Right atrium auricular region (tissue), 2 donors: ENCODE results near the gene TBC1D5. TPM values are rescaled to one million over a fixed set of nuclear protein-coding genes. Genes with fewer than 3 reads are reported as not detected.
"Not testable (repeated sequence)": the region's sequence is repeated elsewhere in the genome, so short reads cannot be mapped to it uniquely, and the experiment has no call there.

Experiments
- DNase-seq: peaks from one replicate; pipeline ENCODE4 v3.0.0-alpha.2; 2019; ENCODE audit warnings: low spot score
- H3K27ac ChIP-seq, 2 donors: fragments of 200-600 bp; sonication (generic); 1 replicate in 1 of 2; 2 replicates in 1 of 2; pipeline ENCODE4 v1.5.1; 2016 to 2019
- H3K27me3 ChIP-seq, 2 donors: fragments of 200-600 bp; sonication (generic); one replicate each; pipeline versions ENCODE4 v1.5.1 to v1.6.0; 2017 to 2019
- H3K36me3 ChIP-seq: fragments of 200-600 bp; sonication (generic); one replicate; pipeline ENCODE4 v1.5.1; 2016
- H3K4me1 ChIP-seq, 2 donors: fragments of 200-600 bp; sonication (generic); one replicate each; pipeline versions ENCODE4 v1.5.1 to v1.6.0; 2017 to 2019
- H3K4me3 ChIP-seq, 2 donors: fragments of 200-600 bp; sonication (generic); 1 replicate in 1 of 2; 2 replicates in 1 of 2; pipeline ENCODE4 v1.5.1; 2017 to 2019; ENCODE audit warnings: mild to moderate bottlenecking in 1 of 2, moderate library complexity in 1 of 2
- H3K9me3 ChIP-seq, 2 donors: fragments of 200-600 bp; sonication (generic); one replicate each; pipeline ENCODE4 v1.5.1; 2019
- total RNA-seq, 2 donors: library from RNA; depleted of rRNA; stranded (reverse); fragments of >200 nt; gene quantifications; one replicate each; pipeline ENCODE4 v1.1.0, GENCODE V29; 2016
- TF ChIP-seq, protein P1 (sequence below), 2 donors: fragments of 200-600 bp; sonication (generic); IDR thresholded peaks; one replicate each; pipeline ENCODE4 v1.5.1; 2019; ENCODE audit warnings: antibody characterized with exemption in 2 of 2

The TBC1D5 gene
- total RNA-seq, 2 donors from 2014 or later, result 35.2 to 40.2 TPM

DNA sequence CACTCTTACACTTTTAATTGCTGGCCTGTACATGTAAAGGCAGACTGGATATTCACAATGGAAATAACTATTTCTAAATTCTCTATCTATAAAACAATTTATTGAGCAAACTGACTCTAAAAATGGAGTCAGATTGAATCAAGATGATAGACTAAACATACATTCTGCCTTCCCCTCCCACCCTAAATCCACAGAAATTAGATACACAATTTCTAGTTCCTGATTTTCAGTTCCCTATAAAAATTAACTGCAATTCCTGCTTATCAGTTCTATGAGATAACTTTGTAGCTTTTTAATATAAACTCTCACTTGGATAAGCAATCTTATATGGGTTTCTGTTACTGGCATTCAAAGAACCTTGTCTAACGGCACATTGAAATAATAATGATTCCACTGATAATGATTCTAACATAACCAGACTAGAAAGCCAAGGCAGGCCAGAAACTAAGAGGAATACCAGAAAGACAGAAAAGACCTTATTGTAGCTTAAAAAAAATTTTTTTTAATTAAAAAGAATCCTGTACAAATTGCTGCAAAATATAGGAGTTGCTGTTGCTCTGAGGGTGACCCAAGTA is 33.1 kb downstream of the TBC1D5 start:
- DNase-seq, result no peak
- Histone ChIP-seq H3K4me3 (no peak overlapping the region), H3K4me1 (no peaks in the 10 kb centered on the region), H3K27me3 (no peaks in the 10 kb centered on the region), H3K27ac (no peak overlapping the region), H3K36me3 (peaks cover 3% of the 10 kb centered on the region), H3K9me3 (peaks cover 0 to 7% of the 10 kb centered on the region in 2 donors)
- TF ChIP-seq, protein P1, sequence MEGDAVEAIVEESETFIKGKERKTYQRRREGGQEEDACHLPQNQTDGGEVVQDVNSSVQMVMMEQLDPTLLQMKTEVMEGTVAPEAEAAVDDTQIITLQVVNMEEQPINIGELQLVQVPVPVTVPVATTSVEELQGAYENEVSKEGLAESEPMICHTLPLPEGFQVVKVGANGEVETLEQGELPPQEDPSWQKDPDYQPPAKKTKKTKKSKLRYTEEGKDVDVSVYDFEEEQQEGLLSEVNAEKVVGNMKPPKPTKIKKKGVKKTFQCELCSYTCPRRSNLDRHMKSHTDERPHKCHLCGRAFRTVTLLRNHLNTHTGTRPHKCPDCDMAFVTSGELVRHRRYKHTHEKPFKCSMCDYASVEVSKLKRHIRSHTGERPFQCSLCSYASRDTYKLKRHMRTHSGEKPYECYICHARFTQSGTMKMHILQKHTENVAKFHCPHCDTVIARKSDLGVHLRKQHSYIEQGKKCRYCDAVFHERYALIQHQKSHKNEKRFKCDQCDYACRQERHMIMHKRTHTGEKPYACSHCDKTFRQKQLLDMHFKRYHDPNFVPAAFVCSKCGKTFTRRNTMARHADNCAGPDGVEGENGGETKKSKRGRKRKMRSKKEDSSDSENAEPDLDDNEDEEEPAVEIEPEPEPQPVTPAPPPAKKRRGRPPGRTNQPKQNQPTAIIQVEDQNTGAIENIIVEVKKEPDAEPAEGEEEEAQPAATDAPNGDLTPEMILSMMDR (IDR thresholded peaks at IDR 0.05), result no peak

DNA sequence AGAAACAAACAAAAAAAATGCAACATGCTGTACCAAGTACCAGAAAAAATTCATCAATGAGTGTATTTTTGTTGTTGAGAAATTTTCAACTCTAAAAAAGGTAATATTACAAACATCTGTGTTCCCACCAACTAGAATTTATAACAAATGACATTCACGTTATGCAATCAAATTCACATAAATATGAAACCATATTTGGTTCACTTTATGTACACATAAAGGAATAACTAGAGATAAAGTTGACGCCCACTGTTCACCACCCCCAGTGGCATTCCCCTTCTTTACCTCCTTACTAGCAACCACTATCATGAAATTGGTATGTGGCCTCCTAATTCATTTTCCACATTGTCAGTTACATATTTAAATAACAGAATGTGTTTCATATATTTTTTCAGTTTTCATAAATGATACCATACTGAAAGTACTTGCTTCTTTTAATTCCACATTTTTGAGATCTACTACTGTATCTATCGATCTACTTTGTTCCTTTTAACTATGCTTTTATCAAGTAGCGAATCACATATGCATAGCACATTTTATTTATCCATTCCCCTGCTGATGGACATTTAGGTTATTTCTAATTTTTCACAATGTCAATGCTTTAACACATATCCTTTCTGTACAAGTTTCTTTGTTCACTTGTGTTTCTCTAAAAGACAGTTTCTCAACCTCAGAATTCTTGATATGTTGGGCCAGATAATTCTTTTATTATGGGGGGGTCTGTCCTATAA is 34.5 kb downstream of the TBC1D5 start:
- Histone ChIP-seq H3K27ac (no peak overlapping the region), H3K4me1 (no peaks in the 10 kb centered on the region), H3K36me3 (no peaks in the 10 kb centered on the region), H3K9me3 (no peaks in the 10 kb centered on the region), H3K4me3 (no peak overlapping the region), H3K27me3 (no peaks in the 10 kb centered on the region)
- TF ChIP-seq, protein P1 (IDR thresholded peaks at IDR 0.05), result no peak
- DNase-seq, result no peak

DNA sequence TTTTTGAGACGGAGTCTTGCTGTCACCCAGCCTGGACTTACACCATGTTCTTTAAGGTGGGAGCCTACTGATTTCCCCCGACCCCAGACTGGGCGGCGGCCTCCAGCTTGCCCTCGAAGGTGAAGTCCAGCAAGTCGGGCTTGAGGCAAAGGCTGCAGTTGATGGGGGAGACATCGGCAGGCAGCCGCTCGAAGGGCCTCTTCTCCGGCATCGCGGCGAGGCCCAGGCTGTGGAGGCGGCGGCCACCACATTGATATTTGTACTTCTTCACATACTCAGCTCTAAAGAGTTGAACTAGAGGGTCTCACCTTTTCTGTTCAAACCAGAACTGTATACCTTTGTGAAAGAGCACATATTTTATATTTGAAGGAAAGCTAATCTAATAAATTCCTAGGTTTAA is 36.4 kb downstream of the TBC1D5 start:
- not testable (repeated sequence) for H3K4me1 ChIP-seq, H3K9me3 ChIP-seq, H3K36me3 ChIP-seq, H3K27ac ChIP-seq, H3K27me3 ChIP-seq, H3K4me3 ChIP-seq, DNase-seq

DNA sequence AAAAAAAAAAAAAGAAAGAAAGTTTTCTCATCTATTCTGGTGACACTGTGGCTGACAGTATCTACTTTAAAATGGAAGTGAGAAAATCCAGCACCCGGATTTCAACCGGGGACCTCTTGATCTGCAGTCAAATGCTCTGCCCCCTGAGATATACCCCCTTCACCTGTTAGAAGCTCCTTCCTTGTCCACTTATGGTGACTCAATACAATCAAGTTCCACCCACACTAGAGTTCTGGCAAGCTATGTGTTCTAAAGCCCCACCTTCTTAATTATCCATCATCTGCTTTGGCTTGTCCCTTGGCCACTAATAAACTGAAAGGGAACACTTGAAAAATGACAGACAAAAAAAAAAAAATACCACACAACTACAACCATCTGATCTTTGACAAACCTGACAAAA is 42.6 kb downstream of the TBC1D5 start:
- H3K36me3 ChIP-seq, H3K9me3 ChIP-seq, H3K4me1 ChIP-seq, H3K4me3 ChIP-seq, H3K27me3 ChIP-seq, H3K27ac ChIP-seq, DNase-seq: not testable (repeated sequence)

DNA sequence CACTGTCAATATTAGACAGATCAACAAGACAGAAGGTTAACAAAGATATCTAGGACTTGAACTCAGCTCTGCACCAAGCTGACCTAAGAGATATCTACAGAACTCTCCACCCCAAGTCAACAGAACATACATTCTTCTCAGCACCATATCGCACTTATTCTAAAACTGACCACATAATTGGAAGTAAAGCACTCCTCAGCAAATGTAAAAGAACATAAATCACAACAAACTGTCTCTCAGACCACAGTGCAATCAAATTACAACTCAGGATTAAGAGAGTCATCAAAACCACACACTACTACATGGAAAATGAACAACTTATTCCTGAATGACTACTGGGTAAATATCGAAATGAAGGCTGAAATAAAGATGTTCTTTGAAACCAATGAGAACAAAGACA is 46.8 kb downstream of the TBC1D5 start:
- not testable (repeated sequence) for H3K4me1 ChIP-seq, H3K36me3 ChIP-seq, H3K27me3 ChIP-seq, DNase-seq, H3K9me3 ChIP-seq, H3K4me3 ChIP-seq, H3K27ac ChIP-seq

GRCh38 chr3:17693670-17693999 is 48.8 kb downstream of the TBC1D5 start:
- H3K27ac ChIP-seq, H3K4me1 ChIP-seq, H3K4me3 ChIP-seq, DNase-seq, H3K27me3 ChIP-seq, H3K36me3 ChIP-seq, H3K9me3 ChIP-seq: not testable (repeated sequence)

DNA sequence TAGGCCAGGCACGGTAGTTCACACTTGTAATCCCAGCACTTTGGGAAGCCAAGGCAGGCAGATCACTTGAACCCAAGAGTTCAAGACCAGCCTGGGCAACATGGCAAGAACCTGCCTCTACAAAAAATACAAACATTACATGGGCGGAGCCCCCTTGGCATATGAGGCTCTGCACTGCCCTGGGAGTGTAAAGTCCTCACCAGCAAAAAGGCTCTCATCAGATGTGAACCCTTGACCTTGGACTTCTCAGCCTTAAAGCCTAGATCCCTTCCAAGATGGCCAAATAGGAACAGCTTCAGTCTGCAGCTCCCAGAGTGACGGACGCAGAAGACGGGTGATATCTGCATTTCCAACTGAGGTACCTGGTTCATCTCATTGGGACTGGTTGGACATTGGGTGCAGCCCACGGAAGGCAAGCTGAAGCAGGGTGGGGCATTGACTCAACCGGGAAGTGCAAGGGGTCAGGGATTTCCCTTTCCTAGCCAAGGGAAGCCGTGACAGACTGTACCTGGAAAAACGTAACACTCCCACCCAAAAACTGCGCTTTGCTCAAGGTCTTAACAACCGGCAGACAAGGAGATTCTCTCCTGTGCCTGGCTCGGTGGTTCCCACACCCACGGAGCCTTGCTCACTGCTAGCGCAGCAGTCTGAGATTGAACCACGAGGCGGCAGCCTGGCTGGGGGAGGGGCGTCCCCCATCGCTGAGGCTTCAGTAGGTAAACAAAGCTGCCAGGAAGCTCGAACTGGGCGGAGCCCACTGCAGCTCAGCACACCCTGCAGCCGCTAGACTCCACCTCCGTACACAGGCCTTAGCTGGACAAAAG is 49.4 kb downstream of the TBC1D5 start:
- not testable (repeated sequence) for DNase-seq, H3K9me3 ChIP-seq, H3K27ac ChIP-seq, H3K27me3 ChIP-seq, H3K36me3 ChIP-seq, H3K4me3 ChIP-seq, H3K4me1 ChIP-seq

GRCh38 chr3:17687566-17687965 is 54.9 kb downstream of the TBC1D5 start:
- no peak for DNase-seq
- Histone ChIP-seq H3K9me3 (no peaks in the 10 kb centered on the region), H3K36me3 (no peaks in the 10 kb centered on the region), H3K4me1 (no peaks in the 10 kb centered on the region), H3K4me3 (no peak overlapping the region), H3K27ac (no peak overlapping the region), H3K27me3 (no peaks in the 10 kb centered on the region)
- TF ChIP-seq, protein P1 (IDR thresholded peaks at IDR 0.05), result no peak
